ENCODE data around the gene ZNF860.

The ZNF860 gene

GRCh38 chr3:31953091-31953490, 28.5 kb upstream of the ZNF860 start:
- FAIRE-seq: no peak
- TF ChIP-seq POLR2A (IDR thresholded peaks at IDR 0.05; ENCODE audit: low read depth, low read length): no peak

GRCh38 chr3:31953636-31954035, 27.9 kb upstream of the ZNF860 start:
- TF ChIP-seq POLR2A (IDR thresholded peaks at IDR 0.05; ENCODE audit: low read depth, low read length): no peak
- FAIRE-seq (no peak), DNase-seq (ENCODE audit: insufficient read length, low spot score) (no peak)

More at GRCh38 chr3:31953091-31953490, 28.5 kb upstream of the ZNF860 start:
- DNase-seq (ENCODE audit: insufficient read length, low spot score): no peak

- FAIRE-seq: no peak
- no peak for TF ChIP-seq POLR2A (IDR thresholded peaks at IDR 0.05; ENCODE audit: low read depth, low read length)
Observed at GRCh38 chr3:31955581-31955980, 26.0 kb upstream of the ZNF860 start.

GRCh38 chr3:31957106-31957505, 24.4 kb upstream of the ZNF860 start:
- FAIRE-seq: no peak
- no peak for DNase-seq (ENCODE audit: insufficient read length, low spot score)
- no peak for TF ChIP-seq POLR2A (IDR thresholded peaks at IDR 0.05; ENCODE audit: low read depth, low read length)

More at GRCh38 chr3:31955581-31955980, 26.0 kb upstream of the ZNF860 start:
- no peak for DNase-seq (ENCODE audit: insufficient read length, low spot score)

- FAIRE-seq: no peak
- DNase-seq (ENCODE audit: insufficient read length, low spot score): no peak
- no peak for TF ChIP-seq POLR2A (IDR thresholded peaks at IDR 0.05; ENCODE audit: low read depth, low read length)
Observed at GRCh38 chr3:31958701-31959152, 22.8 kb upstream of the ZNF860 start.

- no peak for TF ChIP-seq POLR2A (IDR thresholded peaks at IDR 0.05; ENCODE audit: low read depth, low read length)
- FAIRE-seq (no peak), DNase-seq (ENCODE audit: insufficient read length, low spot score) (no peak)
Observed at GRCh38 chr3:31959251-31959650, 22.3 kb upstream of the ZNF860 start.

GRCh38 chr3:31959951-31960792, 21.4 kb upstream of the ZNF860 start:
- FAIRE-seq: no peak
- TF ChIP-seq POLR2A (IDR thresholded peaks at IDR 0.05; ENCODE audit: low read depth, low read length): no peak
- DNase-seq (ENCODE audit: insufficient read length, low spot score): no peak

GRCh38 chr3:31960793-31961431, 20.6 kb upstream of the ZNF860 start:
- FAIRE-seq (peak; percentile 89), DNase-seq (ENCODE audit: insufficient read length, low spot score) (no peak)
- no peak for TF ChIP-seq POLR2A (IDR thresholded peaks at IDR 0.05; ENCODE audit: low read depth, low read length)

GRCh38 chr3:31962801-31963205, 18.7 kb upstream of the ZNF860 start:
- DNase-seq (ENCODE audit: insufficient read length, low spot score): no peak
- peak; percentile 87 for FAIRE-seq
- TF ChIP-seq POLR2A (IDR thresholded peaks at IDR 0.05; ENCODE audit: low read depth, low read length): no peak

- no peak for DNase-seq (ENCODE audit: insufficient read length, low spot score)
- peak; percentile 27 for FAIRE-seq
- TF ChIP-seq POLR2A (IDR thresholded peaks at IDR 0.05; ENCODE audit: low read depth, low read length): no peak
Observed at GRCh38 chr3:31966978-31967591, 14.5 kb upstream of the ZNF860 start.

GRCh38 chr3:31967592-31967991, 14.0 kb upstream of the ZNF860 start:
- peak; percentile 72 for FAIRE-seq
- DNase-seq (ENCODE audit: insufficient read length, low spot score): no peak
- no peak for TF ChIP-seq POLR2A (IDR thresholded peaks at IDR 0.05; ENCODE audit: low read depth, low read length)

- no peak for DNase-seq (ENCODE audit: insufficient read length, low spot score)
- no peak for TF ChIP-seq POLR2A (IDR thresholded peaks at IDR 0.05; ENCODE audit: low read depth, low read length)
- FAIRE-seq: peak; percentile 72
Observed at GRCh38 chr3:31968369-31968926, 13.1 kb upstream of the ZNF860 start.

GRCh38 chr3:31968927-31969418, 12.6 kb upstream of the ZNF860 start:
- peak; percentile 65 for DNase-seq (ENCODE audit: insufficient read length, low spot score)
- TF ChIP-seq POLR2A (IDR thresholded peaks at IDR 0.05; ENCODE audit: low read depth, low read length): no peak
- peak; percentile 99 for FAIRE-seq

- TF ChIP-seq POLR2A (IDR thresholded peaks at IDR 0.05; ENCODE audit: low read depth, low read length): no peak
- DNase-seq (ENCODE audit: insufficient read length, low spot score) (no peak), FAIRE-seq (no peak)
Observed at GRCh38 chr3:31971607-31972006, 9.9 kb upstream of the ZNF860 start.

Data from H54 (cell line).